Heart left ventricle (tissue), 16 donors: Measurements from ENCODE around the gene FOXJ3. TPM values are rescaled to one million over a fixed set of nuclear protein-coding genes. Genes with fewer than 3 reads are reported as not detected.

ENCODE experiments used
- ATAC-seq, 4 donors: fragments of 200-7000 bp; cut with Tn5 transposase; one replicate each; pipeline ENCODE4 v1.9.1; 2020 to 2022; ENCODE audit warnings: moderate library complexity in 4 of 4, mild to moderate bottlenecking in 3 of 4, moderate number of reproducible peaks in 1 of 4
- DNase-seq, 5 donors: peaks; one replicate each; pipeline ENCODE4 v3.0.0-alpha.2; 2020
- H3K27ac ChIP-seq, 12 donors: fragments of 200-600 bp; sonication (generic) in 4 of 12; one replicate each; pipeline versions ENCODE4 v1.5.0 to v1.8.0; 2016 to 2022; ENCODE audit warnings: mild to moderate bottlenecking in 2 of 12
- H3K27me3 ChIP-seq, 9 donors: fragments of 200-600 bp; sonication (generic) in 2 of 9; one replicate each; pipeline versions ENCODE4 v1.5.1 to v1.8.0; 2016 to 2022; ENCODE audit warnings: mild to moderate bottlenecking in 3 of 9
- H3K36me3 ChIP-seq, 9 donors: fragments of 200-600 bp; sonication (generic) in 2 of 9; one replicate each; pipeline versions ENCODE4 v1.5.0 to v1.8.0; 2018 to 2022; ENCODE audit warnings: mild to moderate bottlenecking in 2 of 9
- H3K4me1 ChIP-seq, 12 donors: fragments of 200-600 bp; sonication (generic) in 4 of 12; one replicate each; pipeline versions ENCODE4 v1.5.0 to v1.8.0; 2016 to 2022; ENCODE audit warnings: mild to moderate bottlenecking in 3 of 12
- H3K4me3 ChIP-seq, 12 donors: fragments of 200-600 bp; sonication (generic) in 4 of 12; one replicate each; pipeline versions ENCODE4 v1.5.0 to v1.8.0; 2017 to 2022; ENCODE audit warnings: mild to moderate bottlenecking in 9 of 12, moderate library complexity in 4 of 12
- H3K9me3 ChIP-seq, 12 donors: fragments of 200-600 bp; sonication (generic) in 4 of 12; one replicate each; pipeline versions ENCODE4 v1.5.0 to v1.8.0; 2016 to 2022; ENCODE audit warnings: mild to moderate bottlenecking in 1 of 12
- POLR2A ChIP-seq, 2 donors: fragments of 450-650 bp; IDR thresholded peaks; one replicate each; pipeline ENCODE4 v1.6.1; 2017; ENCODE audit warnings: antibody characterized with exemption in 2 of 2, mild to moderate bottlenecking in 2 of 2, moderate library complexity in 2 of 2
- WGBS, 4 donors: extraction: QIAGEN DNeasy Blood & Tissue Kit in 2 of 4; methylation state at CpG; one replicate each; pipeline versions ENCODE4 v1.1.5 to v1.1.7; 2013 to 2018; 5-methylcytosine and 5-hydroxymethylcytosine counted together
- intact Hi-C, 10 donors: fragments of 100-400 bp; cut with DNase I; formaldehyde crosslinking; loops; one replicate each; pipeline versions ENCODE4 v1.11.1 to v1.14.2; 2022
- polyA plus RNA-seq, 2 donors: library from polyadenylated mRNA; stranded (reverse); fragments of 200-250 nt; gene quantifications; one replicate each; pipeline ENCODE4 v1.2.3, GENCODE V29; 2013
- total RNA-seq, 9 donors: library from RNA; depleted of rRNA in 2 of 9; stranded (reverse); fragments of >200 nt in 2 of 9; fragmentation: NEBNext Ultra II Directional in 3 of 9; extraction: Animal tissue kit (Norgen Biotek cat#: 25700) in 3 of 9; gene quantifications; one replicate each; pipeline versions ENCODE4 v1.1.0 to v1.2.4, GENCODE V29; 2016 to 2023
- TF ChIP-seq, protein P1 (sequence below), 12 donors: fragments of 200-600 bp; sonication (generic) in 4 of 12; IDR thresholded peaks; one replicate each; pipeline versions ENCODE4 v1.5.0 to v1.8.0; 2018 to 2022; ENCODE audit warnings: antibody characterized with exemption in 12 of 12, mild to moderate bottlenecking in 5 of 12
- donor health status: ischemic (EF 13 %, LVEDD 7.1; RV severe dilation, severe dysfunction).
- donor health status: healthy with polysubstance abuse.
- donor health status: DM: no; HTN: yes; CAD: no.
- donor health status: DM: no; HTN: no; CAD: no.
- donor health status: ischemic (EF 25% LVEDD 6.9; RV normal size, moderate dysfunction).
- donor health status: ischemic (EF 25% LVEDD 5.7; RV mildly dilated, moderate dysfunction).
- donor health status: healthy.
- donor health status: DM: yes; HTN: yes; CAD: no.
- donor health status: ischemic (EF 35%, LVEDD 5.7; RV mildly dilated, moderate dysfunction).
- donor health status: nonischemic (EF 11% LVEDD 7.7; RV severe dilation, severe dysfunction).
- donor health status: DM: yes; HTN: yes; CAD: no.
- donor health status: PGD.
- donor health status: ischemic (EF 29% LVEDD 5.4; RV normal size, mild dysfunction).
- donor health status: nonischemic (EF 23%, LVEDD 6.1; RV moderate dilation, normal function).

The FOXJ3 gene
- total and polyA plus RNA-seq, 11 donors: 10.8 to 48.8 (median 36.4) TPM

DNA sequence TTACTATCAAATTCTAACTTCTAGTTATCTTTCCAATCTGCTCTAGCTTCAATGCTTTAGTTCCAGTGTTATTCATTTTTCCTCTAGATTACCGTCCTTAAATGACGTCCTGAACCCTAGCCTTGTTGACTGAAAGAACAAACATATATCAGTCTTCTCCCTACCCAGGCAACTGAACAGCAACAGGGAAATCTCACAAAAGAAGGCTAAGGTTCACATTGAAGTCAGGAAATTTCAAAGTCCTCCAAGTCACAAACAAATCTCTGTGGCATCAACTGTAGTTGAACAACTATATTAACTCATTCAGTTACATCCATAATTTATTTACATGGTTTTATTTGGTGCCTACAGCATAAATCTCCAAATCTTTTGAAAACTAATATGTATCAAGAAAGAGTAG, 19.5 kb downstream of the FOXJ3 start:
- Histone ChIP-seq H3K27ac (no peak overlapping the region), H3K4me3 (no peak overlapping the region), H3K27me3 (no peaks in the 10 kb centered on the region), H3K4me1 (peaks cover 4 to 84% (median 54%) of the 10 kb centered on the region in 12 donors), H3K36me3 (peaks cover 0 to 3% (median 0%) of the 10 kb centered on the region in 9 donors), H3K9me3 (no peaks in the 10 kb centered on the region)
- intact Hi-C loops: loop anchor here in 1 of 10 donors (5.0 kb wide), 1 partner anchor 33 kb away; no protein-coding TSS in a partner anchor
- TF ChIP-seq, protein P1, sequence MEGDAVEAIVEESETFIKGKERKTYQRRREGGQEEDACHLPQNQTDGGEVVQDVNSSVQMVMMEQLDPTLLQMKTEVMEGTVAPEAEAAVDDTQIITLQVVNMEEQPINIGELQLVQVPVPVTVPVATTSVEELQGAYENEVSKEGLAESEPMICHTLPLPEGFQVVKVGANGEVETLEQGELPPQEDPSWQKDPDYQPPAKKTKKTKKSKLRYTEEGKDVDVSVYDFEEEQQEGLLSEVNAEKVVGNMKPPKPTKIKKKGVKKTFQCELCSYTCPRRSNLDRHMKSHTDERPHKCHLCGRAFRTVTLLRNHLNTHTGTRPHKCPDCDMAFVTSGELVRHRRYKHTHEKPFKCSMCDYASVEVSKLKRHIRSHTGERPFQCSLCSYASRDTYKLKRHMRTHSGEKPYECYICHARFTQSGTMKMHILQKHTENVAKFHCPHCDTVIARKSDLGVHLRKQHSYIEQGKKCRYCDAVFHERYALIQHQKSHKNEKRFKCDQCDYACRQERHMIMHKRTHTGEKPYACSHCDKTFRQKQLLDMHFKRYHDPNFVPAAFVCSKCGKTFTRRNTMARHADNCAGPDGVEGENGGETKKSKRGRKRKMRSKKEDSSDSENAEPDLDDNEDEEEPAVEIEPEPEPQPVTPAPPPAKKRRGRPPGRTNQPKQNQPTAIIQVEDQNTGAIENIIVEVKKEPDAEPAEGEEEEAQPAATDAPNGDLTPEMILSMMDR (IDR thresholded peaks at IDR 0.05): no peak
- TF ChIP-seq POLR2A (IDR thresholded peaks at IDR 0.05): no peak
- no peak for DNase-seq
- WGBS, 4 donors: 55 to 74% (median 67%) methylated on average over 2 of the region's 2 CpGs
- ATAC-seq: no peak

GRCh38 chr1:42313970-42314369, 21.1 kb downstream of the FOXJ3 start:
- Histone ChIP-seq H3K9me3 (no peaks in the 10 kb centered on the region), H3K4me1 (peaks cover 0 to 69% (median 40%) of the 10 kb centered on the region in 12 donors), H3K27ac (no peak overlapping the region), H3K4me3 (no peak overlapping the region), H3K27me3 (no peaks in the 10 kb centered on the region), H3K36me3 (peaks cover 0 to 18% (median 0%) of the 10 kb centered on the region in 9 donors)
- no peak for DNase-seq
- TF ChIP-seq, protein P1 (IDR thresholded peaks at IDR 0.05): no peak
- no peak for TF ChIP-seq POLR2A (IDR thresholded peaks at IDR 0.05)
- intact Hi-C loops: no loop called here
- ATAC-seq: no peak
- 91 to 95% (median 94%) methylated on average over 3 of the region's 3 CpGs for WGBS, 4 donors

GRCh38 chr1:42312576-42313212, 22.3 kb downstream of the FOXJ3 start:
- no peak for DNase-seq
- Histone ChIP-seq H3K27ac (no peak overlapping the region), H3K4me3 (no peak overlapping the region), H3K4me1 (peaks cover 0 to 56% (median 33%) of the 10 kb centered on the region in 12 donors), H3K9me3 (no peaks in the 10 kb centered on the region), H3K27me3 (no peaks in the 10 kb centered on the region), H3K36me3 (peaks cover 0 to 18% (median 0%) of the 10 kb centered on the region in 9 donors)
- intact Hi-C loops: no loop called here
- TF ChIP-seq POLR2A (IDR thresholded peaks at IDR 0.05): no peak
- 54 to 69% (median 56%) methylated on average over 7 of the region's 7 CpGs for WGBS, 4 donors
- ATAC-seq: no peak

DNA sequence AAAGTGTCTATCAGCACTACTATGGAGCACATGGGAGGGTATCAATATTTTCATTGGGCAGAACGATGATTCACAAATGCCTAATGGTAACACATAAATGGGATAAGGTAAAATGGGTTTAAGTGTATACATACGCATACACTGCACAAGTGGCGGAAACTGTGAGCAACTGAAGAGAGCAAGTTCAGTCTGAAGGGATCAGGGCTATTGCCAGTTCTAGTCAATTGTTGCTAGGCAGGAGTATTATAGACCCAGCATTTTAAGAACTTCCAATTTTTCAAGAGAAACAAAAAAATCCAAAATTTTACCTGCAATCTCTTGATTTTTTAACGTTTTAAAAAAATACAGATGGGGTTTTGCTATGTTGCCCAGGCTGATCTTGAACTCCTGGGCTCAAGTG, 23.1 kb downstream of the FOXJ3 start:
- H3K9me3 ChIP-seq: no peaks in the 10 kb centered on the region
- DNase-seq (no peak), ATAC-seq (no peak)
- H3K27ac ChIP-seq: no peak overlapping the region
- intact Hi-C loops: no loop called here
- 91 to 96% (median 94%) methylated on average over 4 of the region's 4 CpGs for WGBS, 4 donors
- no peaks in the 10 kb centered on the region for H3K27me3 ChIP-seq
- TF ChIP-seq, protein P1 (IDR thresholded peaks at IDR 0.05): no peak
- TF ChIP-seq POLR2A (IDR thresholded peaks at IDR 0.05): no peak
- peaks cover 0 to 51% (median 32%) of the 10 kb centered on the region in 12 donors for H3K4me1 ChIP-seq
- H3K36me3 ChIP-seq: peaks cover 0 to 18% (median 0%) of the 10 kb centered on the region in 9 donors
- no peak overlapping the region for H3K4me3 ChIP-seq
